ENCODE data around the gene NTMT2.

DNA sequence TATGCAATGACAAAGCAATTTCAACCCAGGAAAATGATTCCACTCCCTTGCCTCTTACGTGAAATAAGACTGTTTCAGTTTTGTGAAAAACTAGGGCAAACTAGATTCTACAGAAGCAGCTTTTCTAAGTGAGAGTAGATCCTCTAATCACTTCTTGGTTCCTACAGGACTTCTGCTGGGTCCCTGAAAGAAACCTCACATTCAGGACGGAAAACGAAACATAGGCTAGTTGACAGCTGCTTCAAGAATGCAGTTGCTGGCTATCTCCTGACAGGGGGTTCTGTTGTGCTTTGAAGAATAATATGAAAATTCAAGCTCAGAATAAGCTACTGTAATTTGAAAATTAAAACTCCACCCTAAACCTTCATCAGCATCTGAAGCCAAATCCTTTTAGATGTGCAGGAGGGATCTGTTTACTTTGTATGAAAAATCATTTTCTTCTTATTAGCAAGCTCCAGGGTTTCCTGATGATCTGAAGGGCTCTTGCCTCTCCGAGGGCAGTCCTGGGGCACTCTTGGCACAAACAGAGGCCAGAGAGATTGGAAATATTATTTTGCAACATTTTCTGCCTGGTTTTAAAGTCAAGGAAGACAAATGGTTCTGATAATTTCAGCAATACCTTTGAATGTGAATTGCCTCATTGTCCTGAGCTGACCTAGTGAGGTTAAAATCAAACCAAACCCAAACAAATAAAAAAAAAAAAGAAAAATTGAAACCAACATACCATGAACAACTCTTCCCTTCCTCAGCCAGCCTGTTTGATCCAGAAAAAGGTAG is 55.0 kb downstream of the NTMT2 start:
- TF ChIP-seq, protein P1, sequence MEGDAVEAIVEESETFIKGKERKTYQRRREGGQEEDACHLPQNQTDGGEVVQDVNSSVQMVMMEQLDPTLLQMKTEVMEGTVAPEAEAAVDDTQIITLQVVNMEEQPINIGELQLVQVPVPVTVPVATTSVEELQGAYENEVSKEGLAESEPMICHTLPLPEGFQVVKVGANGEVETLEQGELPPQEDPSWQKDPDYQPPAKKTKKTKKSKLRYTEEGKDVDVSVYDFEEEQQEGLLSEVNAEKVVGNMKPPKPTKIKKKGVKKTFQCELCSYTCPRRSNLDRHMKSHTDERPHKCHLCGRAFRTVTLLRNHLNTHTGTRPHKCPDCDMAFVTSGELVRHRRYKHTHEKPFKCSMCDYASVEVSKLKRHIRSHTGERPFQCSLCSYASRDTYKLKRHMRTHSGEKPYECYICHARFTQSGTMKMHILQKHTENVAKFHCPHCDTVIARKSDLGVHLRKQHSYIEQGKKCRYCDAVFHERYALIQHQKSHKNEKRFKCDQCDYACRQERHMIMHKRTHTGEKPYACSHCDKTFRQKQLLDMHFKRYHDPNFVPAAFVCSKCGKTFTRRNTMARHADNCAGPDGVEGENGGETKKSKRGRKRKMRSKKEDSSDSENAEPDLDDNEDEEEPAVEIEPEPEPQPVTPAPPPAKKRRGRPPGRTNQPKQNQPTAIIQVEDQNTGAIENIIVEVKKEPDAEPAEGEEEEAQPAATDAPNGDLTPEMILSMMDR (IDR thresholded peaks at IDR 0.05): no peak
- no peak for TF ChIP-seq EZH2 (IDR thresholded peaks at IDR 0.05)

Measured in neural progenitor cell (in vitro differentiated cells).